Measurements from ENCODE around the gene EFTUD2.

Gene EFTUD2

DNA sequence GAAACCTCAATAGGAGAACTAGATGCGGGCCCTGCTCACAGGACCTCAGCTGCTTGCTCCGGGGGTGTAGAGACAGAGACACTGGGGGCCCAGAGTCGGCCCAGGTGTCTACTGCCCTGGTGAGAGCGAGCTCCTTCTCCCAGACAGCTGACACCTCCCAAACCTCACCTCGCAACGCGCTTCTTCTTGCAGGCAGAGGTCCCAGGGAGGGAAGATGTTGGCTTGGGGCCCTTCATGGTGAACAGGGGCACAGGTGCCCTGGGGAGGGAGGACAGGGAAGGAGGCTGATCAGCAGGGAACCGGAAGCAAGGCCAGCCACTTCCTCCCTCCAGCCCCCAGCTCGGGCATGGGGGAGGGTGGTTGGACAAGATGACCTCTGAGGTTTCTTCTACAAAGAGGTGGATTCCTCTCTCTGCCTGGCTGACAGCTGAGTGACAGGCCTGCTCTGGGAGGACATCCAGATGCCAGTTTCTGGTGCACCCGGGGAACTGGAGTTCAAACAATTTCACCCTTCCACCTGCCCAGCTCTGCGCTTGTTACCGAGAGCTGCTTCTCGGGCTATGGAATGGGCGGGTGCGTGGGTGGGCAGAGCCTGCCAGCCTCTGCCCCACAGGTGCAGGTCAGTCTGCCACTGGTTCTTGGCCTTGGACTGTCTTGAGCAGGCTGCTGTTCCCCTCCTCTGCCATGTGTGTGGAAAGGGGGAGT, 27.7 kb upstream of the EFTUD2 start:
- no peak overlapping the region for H3K4me3 ChIP-seq (ENCODE audit: low read depth, low read length)
- no peak for DNase-seq (ENCODE audit: low read depth)

DNA sequence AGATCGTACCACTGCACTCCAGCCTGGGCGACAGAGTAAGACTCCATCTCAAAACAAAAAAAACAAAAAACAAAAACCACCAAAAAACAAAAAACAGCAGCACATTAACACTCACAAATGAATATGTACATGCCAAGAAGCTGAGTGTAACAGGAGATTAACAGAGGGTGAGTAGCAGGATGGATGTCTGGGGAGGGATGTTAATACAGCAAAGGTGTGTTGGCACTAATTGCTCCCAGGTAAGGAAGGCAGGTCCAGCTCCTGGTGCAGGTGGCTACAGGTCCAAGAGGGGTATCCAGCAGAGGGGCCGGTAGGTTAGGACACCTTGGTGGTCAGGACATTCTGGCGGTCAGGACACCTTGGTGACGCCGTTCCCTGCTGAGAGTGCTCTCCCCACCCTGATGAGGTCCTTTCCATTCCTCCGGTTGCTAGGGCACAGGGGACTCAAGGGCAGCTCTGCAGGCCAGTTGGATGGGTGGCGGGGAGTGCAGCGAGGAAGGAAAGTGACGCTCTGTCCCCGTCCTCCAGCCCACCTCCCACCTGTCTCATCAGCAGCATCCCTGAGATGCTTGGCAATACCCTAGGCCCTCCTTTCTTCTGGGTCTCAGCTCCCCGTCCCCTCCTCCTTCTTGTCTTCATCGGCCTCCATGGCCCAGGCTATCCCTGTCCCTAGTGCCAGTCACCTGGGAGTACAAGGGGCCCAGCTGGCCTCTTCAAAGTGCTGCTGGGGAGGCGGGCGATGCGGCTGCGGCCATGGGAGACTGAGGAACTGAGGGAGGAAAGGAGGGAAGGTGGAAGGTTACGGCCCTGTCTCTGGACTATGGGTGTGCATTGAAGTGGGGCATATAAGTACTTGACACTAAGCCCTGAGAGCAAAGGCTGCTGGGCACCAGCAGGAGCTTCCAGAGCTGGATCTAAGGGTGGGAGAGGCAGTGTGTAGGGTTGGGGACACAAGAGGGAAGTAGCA, 26.8 kb upstream of the EFTUD2 start:
- no peak overlapping the region for H3K4me3 ChIP-seq (ENCODE audit: low read depth, low read length)
- no peak for DNase-seq (ENCODE audit: low read depth)

DNA sequence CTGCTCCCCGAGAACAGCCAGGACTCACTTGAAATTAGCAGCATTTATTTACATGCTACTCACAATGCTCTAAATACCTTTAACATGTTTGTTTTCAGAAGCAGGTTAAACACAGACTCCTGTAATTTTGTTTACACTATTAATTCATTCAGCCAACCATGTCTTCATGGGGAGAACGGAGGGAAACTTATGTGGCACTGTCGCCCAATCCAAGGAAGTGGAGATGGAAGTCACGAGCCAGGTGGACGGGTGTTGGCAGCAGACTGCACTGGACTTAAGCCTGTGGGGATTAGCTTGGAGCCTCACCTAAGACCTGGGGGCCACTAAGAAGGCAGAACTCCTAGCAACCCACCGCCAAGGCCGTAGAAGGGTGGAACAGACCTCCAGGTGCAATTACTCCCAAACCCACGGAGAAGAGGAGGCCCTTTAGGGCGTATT, 24.9 kb upstream of the EFTUD2 start:
- H3K4me3 ChIP-seq (ENCODE audit: low read depth, low read length): no peak overlapping the region
- DNase-seq (ENCODE audit: low read depth): no peak

DNA sequence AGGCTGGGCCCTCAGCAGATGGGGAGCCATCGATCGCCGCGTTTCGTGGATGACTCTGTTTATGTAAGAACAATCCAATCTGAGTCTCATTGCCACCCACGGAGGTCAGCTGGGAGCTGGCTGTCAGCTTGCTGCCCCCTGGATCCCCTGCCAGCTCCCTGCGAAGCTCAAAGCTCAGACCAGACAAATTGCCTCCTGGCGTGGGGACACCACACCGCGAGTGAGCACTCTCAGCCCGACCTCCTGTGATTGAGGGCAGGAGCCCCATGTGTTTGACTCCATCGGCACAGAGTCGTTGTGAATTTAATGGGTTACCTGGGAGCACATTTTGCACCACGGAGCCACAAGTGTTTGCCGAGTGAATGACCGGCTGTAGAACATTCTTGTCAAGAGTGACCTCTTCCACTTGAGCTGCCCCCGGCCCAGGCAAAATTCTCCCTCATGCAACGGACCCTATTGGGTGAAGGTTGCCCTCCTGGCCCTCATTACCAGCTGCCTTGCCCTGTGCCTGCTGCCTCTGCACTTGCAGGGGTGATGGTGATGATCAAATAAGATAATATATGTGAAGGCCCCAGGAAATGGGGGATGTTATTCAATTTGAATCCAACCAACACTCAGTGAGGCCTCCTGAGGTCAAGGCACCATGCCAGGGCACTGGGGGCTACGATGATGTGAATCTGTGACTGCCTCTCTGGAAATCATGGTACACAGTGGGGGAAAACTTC, 23.7 kb upstream of the EFTUD2 start:
- H3K4me3 ChIP-seq (ENCODE audit: low read depth, low read length): no peak overlapping the region
- no peak for DNase-seq (ENCODE audit: low read depth)

DNA sequence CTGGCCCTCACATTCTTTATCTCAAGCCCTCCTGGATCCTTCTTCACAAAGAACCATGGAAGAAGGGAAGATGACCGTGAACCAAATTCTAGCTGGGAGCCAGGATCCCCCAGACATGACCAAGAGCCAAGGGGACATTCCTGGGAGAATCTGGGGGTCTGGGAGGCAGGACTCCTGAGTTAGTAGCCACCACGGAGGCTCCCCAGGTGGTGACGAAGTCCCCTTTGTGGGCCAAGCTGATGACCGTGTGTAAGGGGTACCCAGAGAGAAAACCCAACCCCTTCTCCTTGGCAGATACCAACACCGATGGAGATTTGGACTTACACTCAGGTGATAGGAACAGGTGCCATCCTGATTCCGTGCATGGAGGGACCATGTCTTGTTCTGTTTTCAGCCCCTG, 22.9 kb upstream of the EFTUD2 start:
- DNase-seq (ENCODE audit: low read depth): no peak
- no peak overlapping the region for H3K4me3 ChIP-seq (ENCODE audit: low read depth, low read length)

DNA sequence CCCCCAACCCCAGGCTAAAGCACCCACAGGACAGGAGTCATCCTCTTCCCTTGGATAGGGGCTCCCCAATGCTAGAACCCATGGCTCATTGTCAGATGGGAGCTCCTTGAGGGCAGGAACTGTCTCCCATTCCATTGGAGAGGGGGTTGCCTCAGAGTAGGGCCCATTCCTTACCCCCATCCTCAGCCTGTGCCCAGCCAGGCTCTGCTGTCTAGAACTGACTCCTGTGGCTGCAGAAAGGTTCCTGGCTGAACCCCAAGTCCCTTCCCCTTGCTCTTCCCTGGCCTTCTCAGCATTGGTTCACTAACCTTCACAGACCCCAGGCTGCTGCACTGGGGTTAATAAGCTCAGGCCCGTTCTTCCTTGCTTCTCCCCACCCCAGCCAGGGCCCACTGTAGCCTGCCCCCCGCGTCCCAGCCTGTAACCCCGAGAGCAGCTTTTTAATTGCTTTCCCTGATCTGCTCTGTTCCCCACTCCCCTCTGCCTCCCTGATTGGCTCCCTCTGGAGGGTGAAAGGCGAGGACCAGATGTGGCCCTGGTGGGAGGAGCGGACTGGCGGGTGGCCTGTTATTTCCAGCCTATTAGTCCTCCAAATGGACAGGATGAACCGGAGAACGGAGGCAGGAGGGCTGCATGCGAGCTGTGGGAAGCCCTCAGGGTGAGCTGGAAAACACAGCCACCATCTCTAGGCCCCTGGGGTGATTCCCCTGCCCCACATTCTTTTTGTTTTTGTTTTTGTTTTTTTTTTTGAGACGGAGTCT, 22.1 kb upstream of the EFTUD2 start:
- DNase-seq (ENCODE audit: low read depth): no peak

DNA sequence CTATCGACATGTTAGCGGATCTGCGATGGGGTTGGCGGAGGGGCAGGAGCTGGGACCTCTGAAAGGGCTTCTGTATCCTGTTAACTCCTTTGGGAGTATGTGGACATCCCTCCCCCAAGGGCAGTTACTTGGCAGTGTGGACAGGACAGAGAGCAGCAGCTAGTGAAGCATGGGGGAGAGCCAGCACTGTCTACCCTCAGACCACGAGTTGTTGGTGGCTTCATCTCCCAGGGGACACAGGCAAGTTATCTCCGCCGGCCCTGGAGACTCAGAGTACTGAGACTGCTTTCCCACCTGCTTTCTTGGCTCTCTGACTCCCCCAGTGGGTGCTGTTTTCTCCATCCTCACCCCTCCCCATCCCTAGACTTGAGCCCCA, 21.3 kb upstream of the EFTUD2 start:
- no peak for DNase-seq (ENCODE audit: low read depth)
- H3K4me3 ChIP-seq (ENCODE audit: low read depth, low read length): no peak overlapping the region

More for the DNA sequence above, 22.1 kb upstream of the EFTUD2 start:
- no peak overlapping the region for H3K4me3 ChIP-seq (ENCODE audit: low read depth, low read length)

DNA sequence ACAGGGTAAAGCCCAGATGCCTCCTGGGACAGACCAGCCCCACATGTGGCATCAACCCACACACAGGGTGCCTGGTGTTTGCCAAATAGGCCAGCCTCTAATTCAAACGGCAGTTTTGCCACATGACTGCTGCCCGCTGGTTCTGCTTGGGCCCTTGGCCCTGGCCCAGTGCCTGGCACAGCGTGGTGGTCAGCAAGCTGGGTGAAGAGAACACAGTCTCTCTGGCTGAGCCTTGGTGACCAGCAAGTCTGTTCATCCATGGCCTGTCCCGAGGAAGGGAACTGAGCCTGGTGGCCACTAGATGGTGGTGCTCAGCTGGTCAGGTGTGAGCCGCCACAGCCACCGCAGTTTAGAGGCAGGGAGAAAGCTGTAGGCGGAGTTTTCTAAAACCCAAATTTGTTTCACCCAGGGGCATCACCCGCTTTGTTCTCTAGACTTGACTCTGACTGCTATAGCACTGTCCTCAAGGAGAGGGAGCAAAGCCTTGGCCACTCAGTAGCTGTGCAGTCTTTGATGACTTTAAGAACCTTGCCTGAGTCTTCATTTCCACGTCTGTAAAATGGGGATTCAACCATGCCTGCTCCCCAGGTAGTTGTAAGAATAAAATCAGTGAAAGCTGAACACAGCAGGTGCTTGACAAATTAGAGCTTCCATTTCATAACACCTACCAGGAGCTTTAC, 20.8 kb upstream of the EFTUD2 start:
- H3K4me3 ChIP-seq (ENCODE audit: low read depth, low read length): no peak overlapping the region
- peak; percentile 36 for DNase-seq (ENCODE audit: low read depth)

DNA sequence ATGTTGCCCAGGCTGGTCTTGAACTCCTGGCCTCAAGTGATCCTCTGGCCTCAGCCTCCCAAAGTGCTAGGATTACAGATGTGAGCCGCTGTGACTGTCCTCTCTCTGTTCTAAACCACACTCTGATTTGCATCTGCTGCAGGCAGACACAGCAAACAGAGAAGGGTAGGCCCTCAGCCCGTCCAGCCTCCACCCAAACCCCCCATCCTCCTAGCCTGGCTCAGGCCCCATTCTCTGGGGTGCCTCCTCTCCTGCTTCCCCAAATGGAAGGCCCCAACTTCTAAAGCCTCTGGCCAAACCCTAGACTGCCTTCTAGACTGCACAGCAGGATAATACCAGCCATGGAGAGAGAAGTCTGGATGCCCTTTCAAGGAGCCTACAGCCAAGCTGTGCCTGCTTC, 20.2 kb upstream of the EFTUD2 start:
- no peak overlapping the region for H3K4me3 ChIP-seq (ENCODE audit: low read depth, low read length)
- DNase-seq (ENCODE audit: low read depth): no peak

DNA sequence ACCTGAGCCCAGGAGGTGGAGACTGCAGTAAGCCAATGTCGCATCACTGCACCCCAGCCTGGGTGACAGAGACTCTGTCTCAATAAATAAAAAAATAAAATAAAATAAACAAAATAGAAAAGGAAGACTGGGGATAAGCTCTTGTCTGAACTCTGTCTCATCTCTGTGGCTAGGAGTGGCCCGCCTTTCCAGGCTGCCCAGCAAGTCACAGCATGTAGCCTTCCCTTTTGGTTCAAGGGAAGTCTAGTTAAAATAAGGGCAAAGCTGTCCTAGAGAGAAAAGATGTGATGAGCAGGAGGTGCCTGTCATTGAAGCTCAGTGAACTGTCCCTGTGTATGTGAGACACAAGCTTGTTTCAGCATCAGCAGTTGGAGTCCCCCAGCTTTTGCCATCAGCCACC, 18.8 kb upstream of the EFTUD2 start:
- DNase-seq (ENCODE audit: low read depth): no peak
- no peak overlapping the region for H3K4me3 ChIP-seq (ENCODE audit: low read depth, low read length)

DNA sequence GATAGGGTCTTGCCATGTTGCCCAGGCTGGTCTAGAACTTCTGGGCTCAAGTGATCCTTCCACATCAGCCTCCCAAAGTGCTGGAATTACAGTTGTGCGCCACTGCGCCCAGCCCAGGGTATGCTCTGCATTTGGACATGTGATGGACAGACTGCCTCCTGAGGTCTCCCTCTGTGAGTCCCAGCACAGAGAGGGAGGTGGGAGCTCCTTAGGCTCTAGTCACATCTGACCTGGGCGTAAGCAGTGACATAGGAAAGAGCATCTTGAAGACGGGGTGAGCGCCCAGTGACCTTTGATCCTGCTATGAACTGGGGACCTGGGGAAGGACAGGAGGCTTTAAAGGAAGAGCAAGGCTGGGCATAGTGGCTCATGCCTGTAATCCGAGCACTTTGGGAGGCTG, 18.2 kb upstream of the EFTUD2 start:
- no peak for DNase-seq (ENCODE audit: low read depth)
- no peak overlapping the region for H3K4me3 ChIP-seq (ENCODE audit: low read depth, low read length)

DNA sequence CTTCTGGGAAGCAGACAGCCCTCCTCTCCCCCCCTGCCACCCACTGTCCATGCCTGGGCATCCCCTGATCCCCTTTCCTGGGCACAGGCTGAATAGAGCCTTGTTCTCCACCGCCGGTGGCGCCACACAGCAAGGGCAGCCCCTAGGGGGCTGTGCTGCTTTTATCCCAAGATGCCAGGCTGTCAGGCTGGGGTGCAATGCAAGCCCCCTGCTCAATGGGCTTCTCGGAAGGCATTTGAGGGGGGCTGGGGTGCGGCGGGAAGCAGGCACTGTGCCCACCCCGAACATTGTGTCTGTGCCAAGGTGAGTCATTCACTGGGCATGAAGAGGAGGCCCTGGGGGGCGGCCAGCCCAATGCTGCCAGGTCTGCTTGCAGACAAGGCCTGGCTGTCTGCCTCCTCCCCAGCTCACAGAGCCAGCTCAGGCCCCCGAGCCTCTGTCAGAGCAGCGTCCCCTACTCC, 17.6 kb upstream of the EFTUD2 start:
- DNase-seq (ENCODE audit: low read depth): no peak
- no peak overlapping the region for H3K4me3 ChIP-seq (ENCODE audit: low read depth, low read length)

DNA sequence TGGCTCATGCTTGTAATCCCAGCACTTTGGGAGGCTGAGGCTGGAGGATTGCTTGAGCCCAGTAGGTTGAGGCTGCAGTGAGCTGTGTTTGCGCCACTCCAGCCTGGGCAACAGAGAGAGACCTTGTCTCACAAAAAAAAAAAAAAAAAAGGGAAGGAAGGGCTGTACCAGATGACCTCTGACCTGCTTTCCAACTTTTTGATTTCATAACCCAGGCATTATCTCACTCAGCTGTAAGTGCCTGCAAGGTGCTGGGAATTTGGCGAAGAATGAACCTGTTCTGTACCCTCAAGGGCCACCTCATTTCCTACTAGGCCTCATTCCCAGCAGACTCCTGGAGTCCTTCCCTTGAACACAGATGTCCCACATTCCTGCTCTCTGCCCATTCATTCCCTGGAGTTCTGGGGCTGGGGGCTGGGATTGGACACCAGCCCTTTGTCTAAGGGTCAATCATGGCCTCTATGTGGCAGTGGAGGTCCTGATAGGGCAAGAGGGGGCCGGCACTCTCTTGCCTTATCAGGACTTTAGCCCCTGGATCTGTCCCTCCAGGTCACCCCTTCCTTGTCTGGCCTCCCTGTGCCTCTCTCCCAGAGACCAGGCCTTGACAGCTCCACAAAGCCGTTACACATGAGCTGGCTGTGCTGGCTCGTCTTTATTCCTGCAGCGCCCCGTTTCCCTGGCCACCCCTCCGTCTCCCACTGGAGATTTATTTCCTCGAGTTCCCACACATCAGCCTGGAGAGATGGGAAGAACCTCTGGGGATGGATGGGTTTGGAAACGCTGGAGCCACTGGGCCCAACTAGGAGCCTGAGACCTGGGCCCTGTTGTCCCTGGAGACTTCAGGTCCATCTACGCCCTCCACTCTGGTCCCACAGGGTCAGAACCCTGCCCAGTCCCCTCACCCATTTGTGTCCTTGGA, 16.9 kb upstream of the EFTUD2 start:
- DNase-seq (ENCODE audit: low read depth): no peak
- no peak overlapping the region for H3K4me3 ChIP-seq (ENCODE audit: low read depth, low read length)

DNA sequence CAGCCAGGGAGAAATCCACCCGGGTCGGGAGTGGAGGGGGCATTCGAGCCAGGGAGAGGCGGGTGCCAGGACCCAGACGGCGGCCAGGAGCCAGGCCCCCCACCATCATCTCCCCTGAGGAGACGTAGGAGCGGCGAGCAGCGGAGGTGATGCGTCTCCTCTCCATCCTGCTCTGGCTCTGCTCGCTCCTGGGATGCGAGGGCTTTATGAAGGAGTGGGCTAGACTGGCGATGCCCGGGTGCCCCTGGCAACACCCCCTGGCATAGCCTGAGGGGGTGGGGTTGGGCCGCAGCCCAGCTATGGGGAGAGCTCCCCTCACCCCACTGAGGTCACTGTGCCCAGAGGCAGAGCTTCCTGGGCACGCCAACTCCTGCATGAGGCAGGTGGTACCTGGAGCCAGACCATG, 16.1 kb upstream of the EFTUD2 start, which contains the start of gene GFAP:
TSS of gene GFAP (minus strand) at position 180 of the 406 bp plus-strand sequence. CDS start at position 166, 14 bp downstream.
- no peak for DNase-seq (ENCODE audit: low read depth)
- no peak within 1 kb of the TSS for H3K4me3 ChIP-seq (ENCODE audit: low read depth, low read length)

DNA sequence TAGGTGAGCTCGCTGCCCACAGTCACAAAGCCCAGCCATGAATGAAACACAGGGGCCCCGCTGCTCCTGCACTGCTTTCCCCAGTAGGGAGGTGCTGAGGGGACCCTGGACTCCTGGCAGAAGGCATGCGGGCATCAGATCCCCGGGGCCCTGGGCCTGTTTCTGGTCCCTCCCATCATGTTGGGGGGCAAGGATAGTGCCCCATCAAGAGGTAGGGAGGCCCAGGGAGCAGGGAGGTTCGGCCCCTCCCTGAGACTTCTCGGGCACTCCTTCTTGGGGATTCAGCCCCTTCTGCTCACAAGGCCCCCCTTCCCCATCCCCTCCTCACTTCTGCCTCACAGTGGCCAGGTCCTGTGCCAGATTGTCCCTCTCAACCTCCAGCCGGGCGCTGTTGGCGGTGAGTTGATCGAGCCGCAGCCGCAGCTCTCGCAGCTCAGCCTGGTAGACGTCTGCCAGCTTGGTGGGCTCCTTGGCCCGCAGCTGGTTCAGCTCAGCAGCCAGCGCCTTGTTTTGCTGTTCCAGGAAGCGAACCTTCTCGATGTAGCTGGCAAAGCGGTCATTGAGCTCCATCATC, 15.5 kb upstream of the EFTUD2 start:
- H3K4me3 ChIP-seq (ENCODE audit: low read depth, low read length): no peak overlapping the region

DNA sequence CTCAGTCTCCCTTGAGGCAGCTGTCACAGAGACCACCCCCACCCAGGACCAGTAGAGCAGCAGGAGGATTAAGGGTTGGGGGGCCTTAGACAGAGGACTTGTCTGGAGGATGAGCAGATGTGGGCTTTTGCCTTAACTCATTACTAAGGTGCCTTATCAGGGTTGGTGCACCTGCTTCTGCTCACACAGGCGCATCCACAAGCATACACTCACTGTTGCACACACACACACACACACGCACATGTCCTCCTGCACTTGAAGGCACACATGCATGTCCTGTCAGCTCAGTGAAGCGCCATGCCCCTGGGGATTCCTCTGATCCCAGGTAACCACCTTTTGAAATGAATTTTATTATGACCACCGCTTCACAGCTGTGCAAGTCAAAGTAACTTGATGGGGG, 14.9 kb upstream of the EFTUD2 start:
- no peak for DNase-seq (ENCODE audit: low read depth)
- no peak overlapping the region for H3K4me3 ChIP-seq (ENCODE audit: low read depth, low read length)

More for the DNA sequence above, 15.5 kb upstream of the EFTUD2 start:
- no peak for DNase-seq (ENCODE audit: low read depth)

DNA sequence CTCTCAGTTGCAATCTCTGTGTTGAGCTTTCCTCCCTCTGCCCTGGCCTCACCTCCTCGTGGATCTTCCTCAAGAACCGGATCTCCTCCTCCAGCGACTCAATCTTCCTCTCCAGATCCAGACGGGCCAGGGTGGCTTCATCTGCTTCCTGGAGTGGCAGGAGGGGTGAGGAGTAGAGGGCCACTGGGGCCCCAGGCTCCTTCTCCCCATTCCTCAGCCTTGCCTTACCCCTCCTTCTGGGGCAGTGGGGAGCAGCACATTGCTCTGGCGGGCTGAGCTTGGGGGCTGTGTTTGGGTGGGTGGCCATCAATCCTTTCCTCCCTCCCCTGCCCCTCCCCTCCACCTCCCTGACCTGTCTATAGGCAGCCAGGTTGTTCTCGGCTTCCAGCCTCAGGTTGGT, 14.4 kb upstream of the EFTUD2 start:
- no peak overlapping the region for H3K4me3 ChIP-seq (ENCODE audit: low read depth, low read length)
- DNase-seq (ENCODE audit: low read depth): no peak
